ENCODE results near the gene SNTB2.

- TF ChIP-seq, protein P1, sequence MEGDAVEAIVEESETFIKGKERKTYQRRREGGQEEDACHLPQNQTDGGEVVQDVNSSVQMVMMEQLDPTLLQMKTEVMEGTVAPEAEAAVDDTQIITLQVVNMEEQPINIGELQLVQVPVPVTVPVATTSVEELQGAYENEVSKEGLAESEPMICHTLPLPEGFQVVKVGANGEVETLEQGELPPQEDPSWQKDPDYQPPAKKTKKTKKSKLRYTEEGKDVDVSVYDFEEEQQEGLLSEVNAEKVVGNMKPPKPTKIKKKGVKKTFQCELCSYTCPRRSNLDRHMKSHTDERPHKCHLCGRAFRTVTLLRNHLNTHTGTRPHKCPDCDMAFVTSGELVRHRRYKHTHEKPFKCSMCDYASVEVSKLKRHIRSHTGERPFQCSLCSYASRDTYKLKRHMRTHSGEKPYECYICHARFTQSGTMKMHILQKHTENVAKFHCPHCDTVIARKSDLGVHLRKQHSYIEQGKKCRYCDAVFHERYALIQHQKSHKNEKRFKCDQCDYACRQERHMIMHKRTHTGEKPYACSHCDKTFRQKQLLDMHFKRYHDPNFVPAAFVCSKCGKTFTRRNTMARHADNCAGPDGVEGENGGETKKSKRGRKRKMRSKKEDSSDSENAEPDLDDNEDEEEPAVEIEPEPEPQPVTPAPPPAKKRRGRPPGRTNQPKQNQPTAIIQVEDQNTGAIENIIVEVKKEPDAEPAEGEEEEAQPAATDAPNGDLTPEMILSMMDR (IDR thresholded peaks at IDR 0.05 in 8 of 11, conservative IDR thresholded peaks at IDR 0.05 in 3 of 11) = no peak
- no peak for TF ChIP-seq POLR2AphosphoS5 (IDR thresholded peaks at IDR 0.05)
These were observed 87.8 kb downstream of the SNTB2 start for GRCh38 chr16:69274699-69275235.
